ENCODE results near the gene HNRNPD.
"Not testable (repeated sequence)": the region's sequence is repeated elsewhere in the genome, so short reads cannot be mapped to it uniquely, and the experiment has no call there.

HNRNPD gene

GRCh38 chr4:82346126-82346525 lies 27.7 kb downstream of the HNRNPD start:
- no peak overlapping the region for H3K4me3 ChIP-seq (ENCODE audit: low read length)
- no peak for DNase-seq (ENCODE audit: low read depth)
- TF ChIP-seq, protein P1, sequence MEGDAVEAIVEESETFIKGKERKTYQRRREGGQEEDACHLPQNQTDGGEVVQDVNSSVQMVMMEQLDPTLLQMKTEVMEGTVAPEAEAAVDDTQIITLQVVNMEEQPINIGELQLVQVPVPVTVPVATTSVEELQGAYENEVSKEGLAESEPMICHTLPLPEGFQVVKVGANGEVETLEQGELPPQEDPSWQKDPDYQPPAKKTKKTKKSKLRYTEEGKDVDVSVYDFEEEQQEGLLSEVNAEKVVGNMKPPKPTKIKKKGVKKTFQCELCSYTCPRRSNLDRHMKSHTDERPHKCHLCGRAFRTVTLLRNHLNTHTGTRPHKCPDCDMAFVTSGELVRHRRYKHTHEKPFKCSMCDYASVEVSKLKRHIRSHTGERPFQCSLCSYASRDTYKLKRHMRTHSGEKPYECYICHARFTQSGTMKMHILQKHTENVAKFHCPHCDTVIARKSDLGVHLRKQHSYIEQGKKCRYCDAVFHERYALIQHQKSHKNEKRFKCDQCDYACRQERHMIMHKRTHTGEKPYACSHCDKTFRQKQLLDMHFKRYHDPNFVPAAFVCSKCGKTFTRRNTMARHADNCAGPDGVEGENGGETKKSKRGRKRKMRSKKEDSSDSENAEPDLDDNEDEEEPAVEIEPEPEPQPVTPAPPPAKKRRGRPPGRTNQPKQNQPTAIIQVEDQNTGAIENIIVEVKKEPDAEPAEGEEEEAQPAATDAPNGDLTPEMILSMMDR (conservative IDR thresholded peaks at IDR 0.05; ENCODE audit: low read depth, low read length) = no peak

- no peak overlapping the region for H3K4me3 ChIP-seq (ENCODE audit: low read length)
- TF ChIP-seq, protein P1 (conservative IDR thresholded peaks at IDR 0.05; ENCODE audit: low read depth, low read length) = no peak
- DNase-seq (ENCODE audit: low read depth) = no peak
Measured at GRCh38 chr4:82335043-82335442, 38.7 kb downstream of the HNRNPD start.

GRCh38 chr4:82333641-82334040 lies 40.1 kb downstream of the HNRNPD start:
- DNase-seq (ENCODE audit: low read depth); H3K4me3 ChIP-seq (ENCODE audit: low read length): not testable (repeated sequence)

GRCh38 chr4:82331814-82332213 lies 42.0 kb downstream of the HNRNPD start:
- TF ChIP-seq, protein P1 (conservative IDR thresholded peaks at IDR 0.05; ENCODE audit: low read depth, low read length) = no peak
- H3K4me3 ChIP-seq (ENCODE audit: low read length) = no peak overlapping the region
- no peak for DNase-seq (ENCODE audit: low read depth)

GRCh38 chr4:82320351-82320750 lies 53.4 kb downstream of the HNRNPD start:
- TF ChIP-seq, protein P1 (conservative IDR thresholded peaks at IDR 0.05; ENCODE audit: low read depth, low read length) = no peak

GRCh38 chr4:82303063-82303462 lies 70.7 kb downstream of the HNRNPD start:
- not testable (repeated sequence) for DNase-seq (ENCODE audit: low read depth); H3K4me3 ChIP-seq (ENCODE audit: low read length)

More at GRCh38 chr4:82320351-82320750, 53.4 kb downstream of the HNRNPD start:
- peak; percentile 60 for DNase-seq (ENCODE audit: low read depth)
- H3K4me3 ChIP-seq (ENCODE audit: low read length) = no peak overlapping the region
